Spleen (tissue), 7 donors: ENCODE results near the gene EXOC4.

ENCODE experiments used
- POLR2AphosphoS5 ChIP-seq, 3 donors: sonication (generic); formaldehyde crosslinking; IDR thresholded peaks; one replicate each; pipeline ENCODE4 v1.5.1; 2017; ENCODE audit warnings: antibody characterized with exemption in 3 of 3
- TF ChIP-seq, protein P1 (sequence below), 11 experiments: fragments of 200-600 bp in 7 of 11; fragments of 450-650 bp in 4 of 11; sonication (generic) in 4 of 11; IDR thresholded peaks in 8 of 11; conservative IDR thresholded peaks in 3 of 11; 1 replicate in 7 of 11; 2 replicates in 4 of 11; pipeline versions ENCODE4 v1.4.0 to v1.8.0; 2016 to 2021; ENCODE audit warnings: antibody characterized with exemption in 11 of 11, inconsistent platforms in 4 of 11, mild to moderate bottlenecking in 1 of 11
- donor health status: DM: no; HTN: no; CAD: no; lungs with moderate emphysema.
- donor health status: DM: no; HTN: no; CAD: no.
- donor health status: DM: no; HTN: no; CAD: no.

- TF ChIP-seq, protein P1, sequence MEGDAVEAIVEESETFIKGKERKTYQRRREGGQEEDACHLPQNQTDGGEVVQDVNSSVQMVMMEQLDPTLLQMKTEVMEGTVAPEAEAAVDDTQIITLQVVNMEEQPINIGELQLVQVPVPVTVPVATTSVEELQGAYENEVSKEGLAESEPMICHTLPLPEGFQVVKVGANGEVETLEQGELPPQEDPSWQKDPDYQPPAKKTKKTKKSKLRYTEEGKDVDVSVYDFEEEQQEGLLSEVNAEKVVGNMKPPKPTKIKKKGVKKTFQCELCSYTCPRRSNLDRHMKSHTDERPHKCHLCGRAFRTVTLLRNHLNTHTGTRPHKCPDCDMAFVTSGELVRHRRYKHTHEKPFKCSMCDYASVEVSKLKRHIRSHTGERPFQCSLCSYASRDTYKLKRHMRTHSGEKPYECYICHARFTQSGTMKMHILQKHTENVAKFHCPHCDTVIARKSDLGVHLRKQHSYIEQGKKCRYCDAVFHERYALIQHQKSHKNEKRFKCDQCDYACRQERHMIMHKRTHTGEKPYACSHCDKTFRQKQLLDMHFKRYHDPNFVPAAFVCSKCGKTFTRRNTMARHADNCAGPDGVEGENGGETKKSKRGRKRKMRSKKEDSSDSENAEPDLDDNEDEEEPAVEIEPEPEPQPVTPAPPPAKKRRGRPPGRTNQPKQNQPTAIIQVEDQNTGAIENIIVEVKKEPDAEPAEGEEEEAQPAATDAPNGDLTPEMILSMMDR (IDR thresholded peaks at IDR 0.05 in 8 of 11, conservative IDR thresholded peaks at IDR 0.05 in 3 of 11) = peak in 2 of 11 experiments; percentile 15 to 27
- no peak for TF ChIP-seq POLR2AphosphoS5 (IDR thresholded peaks at IDR 0.05)
These were observed 91.4 kb downstream of the EXOC4 start for GRCh38 chr7:133344275-133344674.
